Pancreas (tissue), 10 donors: ENCODE data around the gene TMED6. TPM values are rescaled to one million over a fixed set of nuclear protein-coding genes. Genes with fewer than 3 reads are reported as not detected.

Experiments used
- ATAC-seq, 4 donors: fragments of 200-7000 bp; cut with Tn5 transposase; one replicate each; pipeline versions ENCODE4 v1.8.0 to v1.9.1; 2020; ENCODE audit warnings: mild to moderate bottlenecking in 4 of 4, moderate library complexity in 4 of 4
- DNase-seq, 6 donors: peaks; one replicate each; pipeline ENCODE4 v3.0.0-alpha.2; 2020
- FAIRE-seq: peaks from 2 replicates; lab custom pipeline; 2012; peaks lifted over from hg19 to GRCh38; lab: Jason Lieb, UNC
- H3K27ac ChIP-seq, 4 donors: fragments of 200-600 bp; sonication (generic); 1 replicate in 3 of 4; 2 replicates in 1 of 4; pipeline versions ENCODE4 v1.5.0 to v1.8.0; 2020
- H3K27me3 ChIP-seq, 4 donors: fragments of 200-600 bp; one replicate each; pipeline ENCODE4 v1.8.0; 2021
- H3K36me3 ChIP-seq, 3 donors: fragments of 200-600 bp; sonication (generic) in 1 of 3; one replicate each; pipeline versions ENCODE4 v1.5.0 to v1.8.0; 2020 to 2021
- H3K4me1 ChIP-seq, 3 donors: fragments of 200-600 bp; one replicate each; pipeline ENCODE4 v1.8.0; 2021
- H3K4me3 ChIP-seq, 4 donors: fragments of 200-600 bp; sonication (generic) in 2 of 4; one replicate each; pipeline versions ENCODE4 v1.5.0 to v1.8.0; 2020 to 2021
- H3K9me3 ChIP-seq, 4 donors: fragments of 200-600 bp; one replicate each; pipeline ENCODE4 v1.8.0; 2021
- WGBS, 2 donors: extraction: QIAGEN DNeasy Blood & Tissue Kit; methylation state at CpG; one replicate each; pipeline ENCODE4 v1.1.7; 2013; 5-methylcytosine and 5-hydroxymethylcytosine counted together
- intact Hi-C, 3 donors: fragments of 100-400 bp; cut with DNase I; formaldehyde crosslinking; loops; one replicate each; pipeline versions ENCODE4 v1.11.1 to v1.14.2; 2022
- polyA plus RNA-seq, 2 donors: library from polyadenylated mRNA; stranded (reverse); fragments of 200-250 nt; gene quantifications; one replicate each; pipeline ENCODE4 v1.2.3, GENCODE V29; 2013
- total RNA-seq, 6 donors: library from RNA; stranded (reverse); fragmentation: NEBNext Ultra II Directional in 4 of 6; extraction: Animal tissue kit (Norgen Biotek cat#: 25700) in 4 of 6; gene quantifications; one replicate each; pipeline versions ENCODE4 v1.2.1 to v1.2.4, GENCODE V29; 2021 to 2023
- TF ChIP-seq, protein P1 (sequence below), 4 donors: fragments of 200-600 bp; sonication (generic) in 3 of 4; IDR thresholded peaks; one replicate each; pipeline versions ENCODE4 v1.5.0 to v1.8.0; 2021; ENCODE audit warnings: antibody characterized with exemption in 4 of 4
- donor health status: healthy with polysubstance abuse.
- donor health status: DM: no; HTN: no; CAD: no; lungs with moderate emphysema.
- donor health status: DM: no; HTN: no; CAD: no.
- donor health status: control.
- donor health status: control.
- donor health status: Bipolar disorder and iron deficiency.
- donor health status: DM: yes; HTN: yes; CAD: no.
- donor health status: DM: no; HTN: no; CAD: no.
- donor health status: DM: no; HTN: no; CAD: no.
- donor health status: DM: yes; HTN: yes; CAD: no.

TMED6 gene
- total and polyA plus RNA-seq, 8 donors, result 5.2 to 94.7 (median 43.6) TPM

GRCh38 chr16:69315486-69316311 lies 35.9 kb downstream of the TMED6 start:
- peak in 4 of 6 donors; percentile 56 to 78 (median 74) for DNase-seq
- Histone ChIP-seq H3K4me3 (no peak overlapping the region), H3K9me3 (no peaks in the 10 kb centered on the region), H3K4me1 (peaks cover 19 to 32% (median 27%) of the 10 kb centered on the region in 3 donors), H3K27me3 (no peaks in the 10 kb centered on the region), H3K27ac (peak overlapping the region; percentile 21 to 87 (median 70)), H3K36me3 (peaks cover 5 to 33% (median 19%) of the 10 kb centered on the region in 3 donors)
- FAIRE-seq, result no peak
- intact Hi-C loops, result no loop called here
- ATAC-seq, result peak in 3 of 4 donors; percentile 12 to 22 (median 14)
- WGBS, 2 donors, result 62 to 69% methylated on average over 30 of the region's 30 CpGs
- TF ChIP-seq, protein P1, sequence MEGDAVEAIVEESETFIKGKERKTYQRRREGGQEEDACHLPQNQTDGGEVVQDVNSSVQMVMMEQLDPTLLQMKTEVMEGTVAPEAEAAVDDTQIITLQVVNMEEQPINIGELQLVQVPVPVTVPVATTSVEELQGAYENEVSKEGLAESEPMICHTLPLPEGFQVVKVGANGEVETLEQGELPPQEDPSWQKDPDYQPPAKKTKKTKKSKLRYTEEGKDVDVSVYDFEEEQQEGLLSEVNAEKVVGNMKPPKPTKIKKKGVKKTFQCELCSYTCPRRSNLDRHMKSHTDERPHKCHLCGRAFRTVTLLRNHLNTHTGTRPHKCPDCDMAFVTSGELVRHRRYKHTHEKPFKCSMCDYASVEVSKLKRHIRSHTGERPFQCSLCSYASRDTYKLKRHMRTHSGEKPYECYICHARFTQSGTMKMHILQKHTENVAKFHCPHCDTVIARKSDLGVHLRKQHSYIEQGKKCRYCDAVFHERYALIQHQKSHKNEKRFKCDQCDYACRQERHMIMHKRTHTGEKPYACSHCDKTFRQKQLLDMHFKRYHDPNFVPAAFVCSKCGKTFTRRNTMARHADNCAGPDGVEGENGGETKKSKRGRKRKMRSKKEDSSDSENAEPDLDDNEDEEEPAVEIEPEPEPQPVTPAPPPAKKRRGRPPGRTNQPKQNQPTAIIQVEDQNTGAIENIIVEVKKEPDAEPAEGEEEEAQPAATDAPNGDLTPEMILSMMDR (IDR thresholded peaks at IDR 0.05), result no peak

GRCh38 chr16:69314534-69314933 lies 37.1 kb downstream of the TMED6 start:
- ATAC-seq, result no peak
- Histone ChIP-seq H3K4me1 (peaks cover 19 to 32% (median 27%) of the 10 kb centered on the region in 3 donors), H3K27me3 (no peaks in the 10 kb centered on the region), H3K36me3 (peaks cover 1 to 21% (median 7%) of the 10 kb centered on the region in 3 donors), H3K4me3 (no peak overlapping the region), H3K9me3 (no peaks in the 10 kb centered on the region), H3K27ac (no peak overlapping the region)
- intact Hi-C loops, result no loop called here
- no peak for FAIRE-seq
- TF ChIP-seq, protein P1 (IDR thresholded peaks at IDR 0.05), result no peak
- whole genome bisulfite sequencing, 2 donors, result 49 to 54% methylated on average over 11 of the region's 11 CpGs
- DNase-seq, result peak in 2 of 6 donors; percentile 24 to 30

- TF ChIP-seq, protein P1 (IDR thresholded peaks at IDR 0.05), result no peak
- no peak for ATAC-seq
- 87 to 93% methylated on average over 5 of the region's 5 CpGs for WGBS, 2 donors
These were observed 38.1 kb downstream of the TMED6 start for GRCh38 chr16:69313469-69313868.

GRCh38 chr16:69311533-69312387 lies 39.8 kb downstream of the TMED6 start:
- peak overlapping the region; percentile 69 to 90 (median 80) for H3K27ac ChIP-seq
- DNase-seq (peak in 2 of 6 donors; percentile 62 to 89), FAIRE-seq (no peak), ATAC-seq (peak; percentile 32 to 57 (median 36))
- intact Hi-C loops, result no loop called here
- H3K4me1 ChIP-seq, result peaks cover 16 to 32% (median 19%) of the 10 kb centered on the region in 3 donors
- no peaks in the 10 kb centered on the region for H3K9me3 ChIP-seq
- no peaks in the 10 kb centered on the region for H3K27me3 ChIP-seq
- TF ChIP-seq, protein P1 (IDR thresholded peaks at IDR 0.05), result no peak
- peaks cover 0 to 6% (median 0%) of the 10 kb centered on the region in 3 donors for H3K36me3 ChIP-seq
- 1 to 2% methylated on average over 44 to 59 of the region's 59 CpGs for WGBS, 2 donors
- H3K4me3 ChIP-seq, result peak overlapping the region; percentile 91 to 98 (median 96)

More at GRCh38 chr16:69313469-69313868, 38.1 kb downstream of the TMED6 start:
- Histone ChIP-seq H3K27ac (no peak overlapping the region), H3K36me3 (peaks cover 0 to 11% (median 0%) of the 10 kb centered on the region in 3 donors), H3K4me3 (no peak overlapping the region), H3K27me3 (no peaks in the 10 kb centered on the region), H3K9me3 (no peaks in the 10 kb centered on the region), H3K4me1 (peaks cover 19 to 32% (median 23%) of the 10 kb centered on the region in 3 donors)
- no peak for FAIRE-seq
- intact Hi-C loops, result no loop called here
- DNase-seq, result no peak
